BLaER1 treated with 17β-estradiol and CSF1 and Interleukin-3, amounts not matched to agents 10 nM and 100 nM (cell line): ENCODE measurements around the gene FAM120A.

ENCODE experiments used
- H3K27ac ChIP-seq, 11 experiments: shearing (Covaris generic); formaldehyde crosslinking; 2 replicates each; pipeline ENCODE4 v1.8.1; 2022
- H3K27me3 ChIP-seq, 11 experiments: shearing (Covaris generic); formaldehyde crosslinking; 2 replicates each; pipeline ENCODE4 v1.8.1; 2022
- H3K36me3 ChIP-seq, 11 experiments: shearing (Covaris generic); formaldehyde crosslinking; 2 replicates each; pipeline ENCODE4 v1.8.1; 2022
- H3K4me1 ChIP-seq, 10 experiments: shearing (Covaris generic); formaldehyde crosslinking; 2 replicates each; pipeline ENCODE4 v1.8.1; 2022
- H3K4me2 ChIP-seq, 11 experiments: shearing (Covaris generic); formaldehyde crosslinking; 2 replicates each; pipeline ENCODE4 v1.8.1; 2022
- H3K4me3 ChIP-seq, 10 experiments: shearing (Covaris generic); formaldehyde crosslinking; 2 replicates each; pipeline ENCODE4 v1.8.1; 2022
- H3K9ac ChIP-seq, 11 experiments: shearing (Covaris generic); formaldehyde crosslinking; 2 replicates each; pipeline ENCODE4 v1.8.1; 2022
- H3K9me3 ChIP-seq, 11 experiments: shearing (Covaris generic); formaldehyde crosslinking; replicated peaks in 1 of 11; 2 replicates each; pipeline ENCODE4 v1.8.1; 2022
- H4K20me1 ChIP-seq, 11 experiments: shearing (Covaris generic); formaldehyde crosslinking; 2 replicates each; pipeline ENCODE4 v1.8.1; 2022
- Cebpa-rat ChIP-seq, 11 experiments: shearing (Covaris generic); IDR thresholded peaks; 2 replicates each; pipeline ENCODE4 v1.8.1; 2022

FAM120A gene

GRCh38 chr9:93599571-93600403 lies 148.3 kb downstream of the FAM120A start:
- no peaks in the 10 kb centered on the region for H3K27me3 ChIP-seq
- peaks cover 3 to 13% (median 11%) of the 10 kb centered on the region in 11 experiments; a peak in 15 of 22 replicates for H3K9me3 ChIP-seq
- H3K4me2 ChIP-seq: peak overlapping the region; percentile 68 to 89 (median 79)
- no peak for TF ChIP-seq Cebpa-rat (IDR thresholded peaks at IDR 0.05)
- H3K9ac ChIP-seq: 0 out of 22 replicates have a peak overlapping the region, but pooled peaks of 2 of the 11 experiments have one; percentile 19
- H3K36me3 ChIP-seq: peaks cover 0 to 15% (median 5%) of the 10 kb centered on the region in 11 experiments; a peak in 7 of 22 replicates
- H3K4me3 ChIP-seq: no peak overlapping the region
- H3K4me1 ChIP-seq: peaks cover 38 to 76% (median 68%) of the 10 kb centered on the region in 10 experiments
- H4K20me1 ChIP-seq: peaks cover 74 to 94% (median 90%) of the 10 kb centered on the region in 11 experiments
- peak overlapping the region in 5 of 11 experiments; percentile 25 to 47 (median 40); a peak in 8 of 22 replicates for H3K27ac ChIP-seq

- peaks cover 38 to 76% (median 68%) of the 10 kb centered on the region in 10 experiments for H3K4me1 ChIP-seq
- H3K27me3 ChIP-seq: no peaks in the 10 kb centered on the region
- peak overlapping the region in 5 of 11 experiments; percentile 25 to 47 (median 40); a peak in 9 of 22 replicates for H3K27ac ChIP-seq
- TF ChIP-seq Cebpa-rat (IDR thresholded peaks at IDR 0.05): no peak
- H3K9ac ChIP-seq: peak overlapping the region in 5 of 11 experiments; percentile 11 to 30 (median 19); a peak in 3 of 22 replicates
- H3K36me3 ChIP-seq: peaks cover 1 to 22% (median 7%) of the 10 kb centered on the region in 11 experiments; a peak in 11 of 22 replicates
- peak overlapping the region; percentile 68 to 89 (median 79) for H3K4me2 ChIP-seq
- no peak overlapping the region for H3K4me3 ChIP-seq
- H3K9me3 ChIP-seq: peaks cover 9 to 20% (median 17%) of the 10 kb centered on the region in 11 experiments; a peak in 20 of 22 replicates
- H4K20me1 ChIP-seq: peaks cover 67 to 92% (median 83%) of the 10 kb centered on the region in 11 experiments; a peak in 21 of 22 replicates
Measured at GRCh38 chr9:93600504-93600903, 149.0 kb downstream of the FAM120A start.

GRCh38 chr9:93601063-93601462 lies 149.6 kb downstream of the FAM120A start:
- peak overlapping the region; percentile 68 to 89 (median 79) for H3K4me2 ChIP-seq
- no peak for TF ChIP-seq Cebpa-rat (IDR thresholded peaks at IDR 0.05)
- peaks cover 61 to 92% (median 78%) of the 10 kb centered on the region in 11 experiments; a peak in 21 of 22 replicates for H4K20me1 ChIP-seq
- no peak overlapping the region for H3K4me3 ChIP-seq
- H3K27ac ChIP-seq: peak overlapping the region in 2 of 11 experiments; percentile 8 to 47; a peak in 2 of 22 replicates
- no peaks in the 10 kb centered on the region for H3K27me3 ChIP-seq
- H3K9ac ChIP-seq: peak overlapping the region in 4 of 11 experiments; percentile 11 to 30 (median 16); a peak in 3 of 22 replicates
- peaks cover 6 to 27% (median 13%) of the 10 kb centered on the region in 11 experiments; a peak in 14 of 22 replicates for H3K36me3 ChIP-seq
- H3K4me1 ChIP-seq: peaks cover 38 to 71% (median 65%) of the 10 kb centered on the region in 10 experiments
- H3K9me3 ChIP-seq: peaks cover 15 to 26% (median 23%) of the 10 kb centered on the region in 11 experiments

GRCh38 chr9:93601666-93602065 lies 150.2 kb downstream of the FAM120A start:
- Histone ChIP-seq H3K4me1 (peaks cover 38 to 65% (median 59%) of the 10 kb centered on the region in 10 experiments), H3K9ac (peak overlapping the region in 2 of 11 experiments; percentile 15 to 17; a peak in 1 of 22 replicates), H3K27me3 (no peaks in the 10 kb centered on the region), H3K9me3 (peaks cover 18 to 32% (median 29%) of the 10 kb centered on the region in 11 experiments), H4K20me1 (peaks cover 55 to 87% (median 72%) of the 10 kb centered on the region in 11 experiments; a peak in 21 of 22 replicates), H3K36me3 (peaks cover 6 to 30% (median 13%) of the 10 kb centered on the region in 11 experiments; a peak in 14 of 22 replicates), H3K4me3 (no peak overlapping the region), H3K4me2 (peak overlapping the region; percentile 68 to 89 (median 79)), H3K27ac (peak overlapping the region in 1 of 11 experiments; percentile 8; a peak in 1 of 22 replicates)
- no peak for TF ChIP-seq Cebpa-rat (IDR thresholded peaks at IDR 0.05)

GRCh38 chr9:93603011-93603410 lies 151.5 kb downstream of the FAM120A start:
- H3K27ac ChIP-seq: no peak overlapping the region
- H3K36me3 ChIP-seq: peaks cover 6 to 30% (median 15%) of the 10 kb centered on the region in 11 experiments; a peak in 15 of 22 replicates
- H3K9ac ChIP-seq: no peak overlapping the region
- peaks cover 43 to 73% (median 59%) of the 10 kb centered on the region in 11 experiments; a peak in 21 of 22 replicates for H4K20me1 ChIP-seq
- 0 out of 22 replicates have a peak overlapping the region, but pooled peaks of 1 of the 11 experiments have one; percentile 89 for H3K4me2 ChIP-seq
- no peaks in the 10 kb centered on the region for H3K27me3 ChIP-seq
- no peak for TF ChIP-seq Cebpa-rat (IDR thresholded peaks at IDR 0.05)
- peaks cover 29 to 44% (median 42%) of the 10 kb centered on the region in 11 experiments for H3K9me3 ChIP-seq
- H3K4me3 ChIP-seq: no peak overlapping the region
- peaks cover 38 to 51% (median 47%) of the 10 kb centered on the region in 10 experiments for H3K4me1 ChIP-seq

GRCh38 chr9:93603906-93604326 lies 152.4 kb downstream of the FAM120A start:
- Histone ChIP-seq H3K9ac (no peak overlapping the region), H3K36me3 (peaks cover 6 to 31% (median 17%) of the 10 kb centered on the region in 11 experiments; a peak in 16 of 22 replicates), H3K9me3 (peaks cover 38 to 53% (median 49%) of the 10 kb centered on the region in 11 experiments), H3K4me3 (no peak overlapping the region), H3K4me2 (no peak overlapping the region), H3K27ac (no peak overlapping the region), H3K4me1 (peaks cover 29 to 42% (median 38%) of the 10 kb centered on the region in 10 experiments), H4K20me1 (peaks cover 35 to 64% (median 50%) of the 10 kb centered on the region in 11 experiments; a peak in 21 of 22 replicates), H3K27me3 (no peaks in the 10 kb centered on the region)
- no peak for TF ChIP-seq Cebpa-rat (IDR thresholded peaks at IDR 0.05)

- peaks cover 12 to 41% (median 27%) of the 10 kb centered on the region in 11 experiments; a peak in 20 of 22 replicates for H4K20me1 ChIP-seq
- H3K27ac ChIP-seq: no peak overlapping the region
- peaks cover 13 to 49% (median 30%) of the 10 kb centered on the region in 11 experiments; a peak in 19 of 22 replicates for H3K36me3 ChIP-seq
- H3K4me1 ChIP-seq: peaks cover 8 to 20% (median 15%) of the 10 kb centered on the region in 10 experiments
- TF ChIP-seq Cebpa-rat (IDR thresholded peaks at IDR 0.05): no peak
- peaks cover 56 to 75% (median 70%) of the 10 kb centered on the region in 11 experiments for H3K9me3 ChIP-seq
- no peak overlapping the region for H3K9ac ChIP-seq
- H3K4me2 ChIP-seq: no peak overlapping the region
- H3K4me3 ChIP-seq: no peak overlapping the region
- no peaks in the 10 kb centered on the region for H3K27me3 ChIP-seq
Measured at GRCh38 chr9:93606187-93606586, 154.7 kb downstream of the FAM120A start.

GRCh38 chr9:93610206-93610605 lies 158.7 kb downstream of the FAM120A start:
- Histone ChIP-seq H3K4me3 (no peak overlapping the region), H4K20me1 (peaks cover 12 to 48% (median 28%) of the 10 kb centered on the region in 11 experiments; a peak in 17 of 22 replicates), H3K36me3 (peaks cover 7 to 48% (median 29%) of the 10 kb centered on the region in 11 experiments; a peak in 18 of 22 replicates), H3K4me2 (no peak overlapping the region), H3K9me3 (peaks cover 49 to 59% (median 56%) of the 10 kb centered on the region in 11 experiments), H3K27me3 (no peaks in the 10 kb centered on the region), H3K27ac (no peak overlapping the region), H3K4me1 (peaks cover 19 to 30% (median 24%) of the 10 kb centered on the region in 10 experiments), H3K9ac (no peak overlapping the region)
- no peak for TF ChIP-seq Cebpa-rat (IDR thresholded peaks at IDR 0.05)
